NCI-H748 treated with DMSO at 0.1 percent for 48 hours (cell line): ENCODE measurements around the gene ENPP7.

Source experiments
- DNase-seq: peaks from one replicate; lab custom pipeline; 2025; lab: John Stamatoyannopoulos, UW

ENPP7 gene

DNA sequence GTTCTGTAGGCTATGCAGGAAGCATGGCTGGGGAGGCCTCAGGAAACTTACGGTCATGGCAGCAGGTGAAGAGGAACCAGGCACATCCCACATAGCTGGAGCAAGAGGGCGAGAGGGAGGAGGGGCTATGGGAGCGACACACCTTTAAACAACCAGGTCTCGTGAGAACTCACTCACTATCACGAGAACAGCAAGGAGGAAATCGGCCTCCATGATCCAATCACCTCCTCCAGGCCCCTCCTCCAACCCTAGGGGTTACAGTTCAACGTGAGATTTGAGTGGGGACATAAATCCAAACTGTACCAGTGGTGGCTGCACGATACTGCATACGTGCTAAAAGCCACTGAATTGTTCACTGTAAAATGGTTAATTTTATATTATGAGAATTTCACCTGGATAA is 26.1 kb upstream of the ENPP7 start:
- DNase-seq: no peak

DNA sequence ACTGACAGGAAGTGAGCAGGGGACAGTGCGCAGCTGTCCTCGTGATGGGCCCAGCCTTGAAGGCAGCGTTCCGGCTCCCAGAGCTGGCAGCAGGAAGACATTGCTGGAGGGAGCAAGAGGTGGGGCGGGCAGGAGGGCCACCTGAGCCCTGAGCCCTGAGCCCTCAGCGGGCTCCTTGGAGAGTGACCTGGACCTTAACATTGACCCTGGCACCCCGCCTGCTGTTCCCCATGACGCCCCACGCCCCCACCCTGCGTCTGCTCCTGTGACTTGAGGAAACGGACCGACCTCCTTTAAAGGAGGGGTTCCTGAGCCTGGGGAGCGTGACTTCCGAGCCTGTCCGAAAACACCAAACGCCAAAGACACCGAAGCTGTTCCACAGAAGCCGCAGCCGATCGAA is 25.1 kb upstream of the ENPP7 start:
- no peak for DNase-seq

DNA sequence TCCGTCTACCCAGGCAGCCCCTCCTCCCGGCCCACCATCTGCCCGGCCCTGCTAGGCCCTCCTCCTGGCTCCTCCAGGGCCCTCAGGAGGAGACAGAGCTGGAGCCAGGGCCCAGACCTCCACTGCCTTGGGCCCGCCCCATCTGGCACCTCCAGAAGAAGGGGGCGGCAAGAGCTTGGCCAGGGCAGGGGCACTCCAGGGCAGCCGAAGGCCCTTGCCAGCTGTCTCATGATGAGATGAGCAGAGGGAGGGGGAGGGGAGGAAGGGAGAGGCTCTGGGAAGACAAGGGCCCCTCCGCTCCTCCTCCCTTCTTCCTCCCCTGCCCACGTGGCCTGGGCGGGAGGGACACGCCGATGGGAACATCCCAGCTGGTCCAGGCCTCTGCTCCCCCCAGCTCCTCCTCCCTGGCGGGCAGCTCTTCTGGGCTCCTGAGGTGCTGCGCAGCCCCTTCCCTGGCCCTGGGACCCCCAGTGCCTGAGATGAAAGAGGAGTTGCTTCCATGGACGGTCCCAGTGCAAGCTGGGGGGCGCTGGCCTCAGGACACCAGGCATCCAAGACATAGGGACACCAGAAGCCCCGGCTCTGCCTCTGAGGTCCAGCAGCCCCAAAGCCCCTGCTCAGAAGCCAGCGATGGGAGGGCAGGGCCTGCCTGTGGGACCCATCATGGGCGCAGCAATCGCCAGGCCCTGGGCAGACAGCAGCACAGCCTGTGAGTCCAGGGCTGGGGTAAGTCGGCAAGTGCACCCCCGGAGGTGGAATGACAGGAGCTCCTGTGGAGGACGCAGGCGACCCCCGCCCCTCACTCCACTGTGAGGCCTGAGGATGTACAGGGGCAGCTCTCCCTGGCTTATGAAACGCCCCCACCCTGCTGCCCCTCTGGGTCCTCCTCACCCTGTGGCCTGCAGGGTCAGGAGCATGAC is 23.6 kb upstream of the ENPP7 start:
- DNase-seq: no peak

DNA sequence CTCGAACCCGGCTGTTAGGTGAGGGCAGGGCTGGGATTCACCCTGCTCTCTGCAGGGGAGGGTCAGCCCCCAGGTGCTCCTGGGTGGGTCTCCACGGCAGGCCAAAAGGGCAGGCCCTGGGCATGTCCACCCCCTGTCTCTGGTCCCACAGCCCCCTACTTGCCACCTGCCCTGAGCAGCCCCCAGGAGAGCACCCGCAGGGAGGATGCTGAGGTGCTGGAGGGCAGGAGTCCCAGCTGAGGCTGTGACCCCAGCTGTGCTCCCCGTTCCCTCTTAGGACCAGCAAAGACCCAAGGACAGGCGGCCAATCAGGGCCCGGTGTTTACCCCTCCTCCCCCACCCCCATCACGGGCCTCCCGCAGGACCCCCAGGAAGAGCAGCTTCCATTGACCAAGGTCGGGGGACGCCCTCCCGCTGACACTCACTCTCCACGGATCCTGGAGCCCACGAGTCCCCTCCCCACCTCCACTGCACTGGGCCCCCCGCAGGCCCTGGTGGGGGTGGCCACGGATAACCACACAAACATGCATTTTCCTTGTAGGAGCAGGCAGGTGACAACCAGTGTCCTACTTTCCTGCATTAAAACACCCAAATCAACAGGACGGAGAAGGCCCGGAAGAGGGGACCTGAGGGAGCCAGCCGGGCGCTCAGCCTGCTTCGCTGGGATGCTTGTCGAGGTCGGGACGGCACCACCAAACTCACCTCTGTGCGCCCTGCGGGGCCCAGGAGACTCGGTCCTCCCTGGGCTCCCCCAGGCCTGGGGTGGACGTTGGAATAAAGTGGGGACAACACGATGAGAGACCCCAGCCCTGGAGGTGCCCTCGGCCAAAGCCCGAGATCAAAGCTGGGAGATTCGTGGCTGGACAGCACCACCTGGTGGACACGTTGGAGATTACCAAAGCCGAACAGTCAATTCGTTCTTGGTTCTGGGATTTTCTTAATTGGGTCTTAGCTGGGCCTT is 22.5 kb upstream of the ENPP7 start:
- peak; percentile 15 for DNase-seq

DNA sequence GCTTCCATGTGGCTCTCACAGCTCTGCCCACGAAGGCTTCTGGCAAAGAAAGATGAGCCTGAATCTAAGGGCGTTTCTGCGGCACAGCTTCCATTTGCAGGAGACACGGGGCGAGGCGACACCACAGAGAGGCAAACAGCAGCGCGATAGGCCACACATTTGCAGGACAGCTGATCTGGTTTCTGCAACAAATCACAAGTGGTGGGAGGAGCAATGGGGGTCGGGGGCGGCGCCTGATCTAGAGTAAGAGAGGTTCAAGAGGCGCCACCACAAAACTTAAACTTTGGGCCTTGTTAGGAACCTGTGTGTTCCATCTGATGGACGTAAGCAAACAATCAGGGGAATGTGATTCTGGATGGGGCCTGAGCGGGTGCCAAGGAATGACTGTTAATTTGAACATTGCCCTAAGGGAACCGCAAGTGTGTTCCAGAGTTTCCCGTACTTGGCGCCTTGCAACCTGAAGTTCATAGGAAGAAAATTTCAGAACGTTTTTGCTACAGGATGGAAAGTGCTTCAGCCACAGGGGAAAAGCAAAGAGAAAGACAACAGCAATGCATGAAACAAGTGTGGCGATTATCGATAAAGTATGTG is 18.9 kb upstream of the ENPP7 start:
- DNase-seq: no peak

DNA sequence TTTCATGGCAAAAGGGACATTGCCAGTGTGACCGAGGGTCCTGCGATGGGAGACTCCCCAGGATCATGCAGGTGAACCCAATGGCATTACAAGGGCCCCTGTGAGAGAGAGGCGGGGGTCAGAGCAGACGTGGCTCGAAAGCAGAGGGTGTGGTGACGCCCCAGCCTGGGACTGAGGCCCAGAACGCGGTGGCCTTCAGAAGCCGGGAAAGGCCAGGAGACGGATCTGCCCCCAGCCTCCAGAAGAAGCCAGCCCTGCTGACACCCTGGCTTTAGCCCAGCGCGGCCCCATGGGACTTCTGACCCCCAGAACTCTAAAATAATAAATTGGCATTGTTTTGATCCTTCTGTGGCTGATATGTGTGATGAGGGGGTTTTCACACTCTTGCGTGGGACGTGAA is 17.4 kb upstream of the ENPP7 start:
- DNase-seq: no peak

DNA sequence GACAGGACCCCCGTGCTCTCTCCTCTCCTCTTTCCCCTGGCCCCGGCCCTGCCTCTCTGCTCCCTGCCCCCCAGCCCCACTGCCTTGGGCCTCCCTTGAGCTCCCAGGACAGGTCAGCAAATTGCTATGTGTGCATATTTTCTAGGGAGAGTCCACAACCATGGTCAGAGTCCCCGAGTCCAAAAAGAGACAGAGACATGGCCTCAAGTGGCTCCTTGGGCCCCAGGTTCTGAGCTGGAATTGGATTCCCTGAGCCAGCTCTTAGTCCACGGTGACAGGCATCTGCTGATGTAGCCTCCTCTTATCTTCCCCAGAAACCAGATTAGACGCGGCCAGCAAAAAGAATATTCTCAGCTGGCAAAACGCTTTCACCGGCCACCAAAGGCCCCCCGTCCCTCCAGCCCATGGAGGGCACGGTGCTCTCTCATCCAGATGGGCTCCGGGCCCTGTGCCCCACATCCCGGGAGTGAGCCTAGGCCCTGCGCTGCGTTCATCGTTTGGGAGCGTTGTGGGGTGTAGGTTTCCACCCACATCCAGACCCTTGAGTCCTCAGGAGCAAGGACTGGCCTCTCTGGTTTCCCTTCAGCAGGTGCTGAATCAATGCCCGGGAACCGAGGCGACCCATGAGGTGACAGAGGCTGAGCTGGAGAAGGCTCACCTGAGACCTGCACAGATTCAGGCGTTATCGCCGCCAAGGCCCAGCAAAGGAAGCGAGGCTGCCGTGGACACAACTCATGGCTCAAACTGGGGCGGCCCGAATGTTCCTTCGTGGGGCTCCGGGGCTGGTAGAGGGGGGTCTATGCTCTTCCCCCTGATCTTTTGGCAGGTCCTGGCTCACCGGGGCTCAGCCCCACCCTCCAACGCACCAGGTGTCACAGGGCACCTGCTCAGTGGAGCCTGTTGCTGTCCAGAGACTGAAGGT is 16.3 kb upstream of the ENPP7 start:
- DNase-seq: no peak

DNA sequence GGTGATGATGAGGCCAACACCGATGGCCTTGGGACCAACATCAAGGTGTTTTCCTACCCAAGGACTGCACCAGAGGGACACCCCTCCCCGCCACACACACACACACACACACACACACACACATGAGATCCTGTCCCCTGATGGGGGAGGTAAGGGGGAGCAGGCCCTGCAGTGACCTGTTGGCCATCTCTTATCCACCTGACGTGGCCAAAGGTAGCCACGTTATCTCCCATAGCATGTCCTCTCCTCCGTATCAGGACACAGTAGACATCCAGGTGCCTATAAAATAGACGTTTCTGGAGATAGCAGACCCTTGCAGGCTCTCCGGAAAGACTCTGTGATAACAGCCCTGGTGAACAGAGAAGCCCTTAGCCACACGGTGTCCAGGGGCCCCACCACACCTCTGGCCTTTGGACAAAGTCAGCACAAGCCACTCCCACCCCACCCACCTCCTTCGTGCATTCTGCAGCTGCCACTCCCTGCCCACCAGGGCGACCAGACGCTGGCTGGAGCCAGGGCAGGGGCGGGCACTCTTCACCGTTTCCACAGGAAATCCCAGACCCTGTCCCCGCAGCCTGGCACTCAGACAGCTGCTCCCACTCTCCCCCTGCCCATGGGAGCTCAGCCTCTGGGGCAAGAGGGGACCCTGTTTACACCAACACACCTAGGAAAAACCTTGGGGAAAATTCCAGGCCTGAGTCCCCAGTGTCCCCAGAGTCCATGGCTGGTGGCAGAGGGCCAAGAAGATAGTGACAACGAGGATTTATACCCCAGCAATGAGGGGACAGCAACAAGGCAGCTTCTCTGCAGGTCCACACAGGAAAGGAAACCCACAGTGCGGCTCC is 15.4 kb upstream of the ENPP7 start:
- DNase-seq: no peak

DNA sequence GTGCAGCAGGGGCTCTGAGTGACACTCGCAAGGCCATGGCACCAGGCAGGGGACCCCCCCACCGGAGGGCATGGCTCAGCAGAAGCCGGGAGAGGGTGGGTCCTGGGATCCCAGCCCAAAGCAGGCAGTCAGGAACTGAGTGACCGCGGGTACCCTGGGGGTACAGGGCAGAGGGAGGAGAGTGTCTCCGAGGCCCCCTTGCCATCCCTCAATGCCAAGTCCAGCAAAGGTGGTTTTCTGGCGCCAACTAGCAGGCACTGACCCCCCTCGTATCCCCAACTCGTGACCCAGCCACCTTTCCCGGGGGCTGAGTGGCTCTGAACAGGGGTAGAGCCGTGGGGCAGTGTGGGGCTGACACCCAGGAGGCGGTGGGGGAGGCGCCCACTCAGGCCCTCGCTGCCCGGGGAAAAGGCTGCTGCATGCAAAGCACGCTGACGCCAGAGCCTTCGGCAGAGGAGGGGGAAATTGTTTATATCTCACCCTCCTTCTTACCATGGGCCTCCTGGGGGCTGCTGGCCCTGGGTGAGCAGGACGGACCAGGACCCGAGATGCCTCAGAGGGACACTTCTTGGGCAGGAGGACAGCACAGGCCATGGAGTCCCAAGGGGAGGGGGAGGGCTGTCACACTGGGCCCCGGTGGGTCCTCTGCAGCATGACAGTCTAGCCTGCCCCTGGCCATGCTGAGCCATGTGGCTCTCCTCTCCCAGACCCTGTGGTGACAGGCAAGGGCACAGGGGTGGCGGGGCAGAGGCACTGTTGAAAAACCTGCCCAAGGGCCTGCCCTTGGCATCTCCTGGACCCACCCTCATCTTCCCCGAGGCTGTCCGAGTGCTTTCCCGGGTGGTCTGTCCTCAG is 14.6 kb upstream of the ENPP7 start:
- no peak for DNase-seq

DNA sequence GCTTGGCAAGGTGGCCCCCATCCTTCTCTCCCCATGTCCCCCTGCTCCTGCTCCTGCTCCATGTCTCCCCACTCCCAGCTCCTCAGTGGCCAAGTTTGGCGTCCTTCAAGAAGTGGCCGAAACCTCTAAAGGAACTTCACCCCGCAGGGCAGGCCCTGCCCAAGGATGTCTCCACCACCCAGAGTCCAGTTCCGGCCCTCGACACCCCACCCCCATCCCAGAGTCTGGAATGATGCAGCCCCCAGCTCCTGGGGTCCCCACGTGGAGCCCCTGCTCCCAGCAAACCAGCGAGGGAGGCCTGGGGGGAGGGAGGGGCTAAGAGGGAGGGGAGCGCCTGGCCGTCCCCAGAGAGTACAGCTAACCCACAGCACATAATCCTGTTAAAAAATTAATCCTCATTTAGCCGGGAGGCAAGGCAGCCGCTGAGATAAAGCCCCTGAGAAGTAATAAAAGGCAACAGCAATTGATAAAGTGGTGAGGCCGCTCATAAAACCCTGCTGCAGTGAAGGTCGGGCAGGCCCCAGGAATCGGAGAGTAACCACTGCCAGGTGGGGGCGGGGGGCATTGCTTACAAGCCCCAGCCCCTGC is 9.9 kb upstream of the ENPP7 start:
- DNase-seq: no peak

DNA sequence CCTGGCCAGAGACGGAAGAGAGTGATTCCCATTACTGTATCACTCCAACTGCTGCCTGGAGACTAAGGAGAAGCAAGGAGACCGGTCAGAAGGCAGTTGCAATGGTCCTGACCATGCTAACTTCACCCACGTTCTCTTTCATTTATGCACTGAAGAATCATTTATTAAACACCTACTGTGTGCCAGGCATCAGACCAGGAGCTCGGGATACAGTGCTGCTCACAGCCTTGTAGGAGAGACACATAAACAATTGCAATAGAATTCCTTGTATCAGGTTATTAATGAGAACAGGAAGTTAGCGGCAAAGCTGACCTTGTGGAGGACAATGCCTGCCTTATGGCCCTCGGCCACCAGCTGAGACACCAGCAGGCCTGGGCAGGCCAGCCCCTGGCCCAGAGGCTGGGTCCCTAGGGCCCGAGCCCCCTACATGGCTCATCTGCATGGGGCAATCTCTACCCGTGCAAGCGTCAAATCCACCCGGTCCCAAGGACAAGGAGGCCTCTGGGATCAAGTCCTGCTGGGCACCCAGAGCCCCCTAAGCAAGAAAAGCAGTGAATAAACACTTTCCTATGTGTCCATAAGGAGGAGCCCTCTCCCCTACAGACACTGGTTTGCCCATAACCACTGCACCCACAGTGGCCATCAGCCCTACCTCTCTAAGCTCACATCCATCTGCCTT is 8.6 kb upstream of the ENPP7 start:
- no peak for DNase-seq

DNA sequence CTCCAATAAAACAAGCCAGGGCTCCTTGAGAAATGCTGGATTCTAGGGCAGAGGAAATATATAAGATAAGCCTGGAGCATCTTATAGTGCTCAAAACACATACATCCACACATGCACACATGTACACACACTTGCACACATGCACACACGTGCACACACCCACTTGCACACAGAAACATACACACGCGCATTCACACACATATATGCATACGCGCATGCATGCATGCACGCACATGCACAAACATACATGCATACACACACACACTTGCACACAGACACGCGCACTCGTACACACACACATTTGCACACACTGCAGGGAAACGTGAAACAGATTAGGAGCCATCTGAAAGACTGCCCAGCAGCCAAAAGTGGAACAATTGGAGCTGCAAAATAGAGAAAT is 8.0 kb upstream of the ENPP7 start:
- DNase-seq: no peak

DNA sequence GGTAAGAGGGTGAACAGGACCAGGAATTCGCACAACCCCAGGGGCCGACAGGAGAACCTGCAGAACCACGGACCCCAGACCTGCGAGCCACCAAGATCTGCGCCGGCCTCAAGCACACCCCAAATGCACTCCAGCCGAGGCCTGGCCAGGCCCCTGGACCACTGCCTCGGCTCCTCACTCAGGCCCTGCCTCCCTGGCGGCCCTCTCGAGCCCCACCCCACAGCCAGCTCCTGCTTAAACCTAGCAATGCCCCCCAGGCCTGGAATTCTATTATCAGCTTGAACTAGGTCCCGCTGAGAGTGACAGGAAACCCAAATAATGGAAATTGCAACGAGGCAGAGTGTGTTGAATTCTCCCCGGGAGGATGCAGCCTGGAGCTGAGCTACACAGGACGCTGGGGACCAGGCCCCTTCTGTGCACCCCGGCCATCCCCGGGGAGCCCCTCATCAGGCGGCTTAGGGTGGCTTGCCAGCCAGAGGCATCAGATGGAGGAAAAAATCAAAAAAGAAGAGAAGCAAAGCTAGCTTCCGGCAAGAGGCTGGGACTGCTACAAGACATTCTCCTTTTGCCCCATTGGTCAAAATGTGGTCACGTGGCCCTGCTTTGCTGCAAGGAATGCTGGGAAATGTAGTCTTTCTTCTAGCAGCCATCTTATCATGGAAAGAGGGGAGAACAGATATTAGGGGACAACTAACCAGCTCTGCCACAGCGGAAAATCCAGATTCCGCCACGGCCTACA is 2.4 kb upstream of the ENPP7 start:
- DNase-seq: no peak

DNA sequence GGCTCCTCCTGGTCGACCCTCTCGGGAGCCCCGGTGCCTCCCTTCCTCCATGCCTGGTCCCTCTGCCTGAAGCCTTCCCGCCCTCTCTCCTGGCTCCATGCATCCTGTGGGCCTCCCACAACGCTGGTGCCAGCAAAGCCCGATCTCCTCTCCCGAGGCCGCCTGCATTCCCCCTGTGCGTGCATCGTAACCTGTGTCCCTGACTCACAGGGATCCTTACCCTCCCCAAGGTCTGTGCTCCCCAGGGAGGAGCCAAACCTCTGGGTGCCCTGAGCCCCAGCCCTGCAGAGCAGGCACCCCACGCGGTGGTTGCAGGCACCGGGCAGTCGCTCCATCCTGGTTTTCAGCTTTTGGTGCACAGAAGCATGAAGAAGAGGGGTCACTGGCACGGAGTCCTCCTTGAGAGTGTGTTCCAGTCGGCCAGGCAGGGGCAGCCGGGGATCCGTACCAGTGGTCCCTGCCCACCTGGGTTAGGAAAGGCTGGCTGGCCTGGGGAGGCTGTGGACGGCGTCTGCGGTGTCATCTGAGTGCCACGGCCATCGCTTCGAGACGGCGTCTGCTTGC is 1.8 kb upstream of the ENPP7 start:
- DNase-seq: no peak

DNA sequence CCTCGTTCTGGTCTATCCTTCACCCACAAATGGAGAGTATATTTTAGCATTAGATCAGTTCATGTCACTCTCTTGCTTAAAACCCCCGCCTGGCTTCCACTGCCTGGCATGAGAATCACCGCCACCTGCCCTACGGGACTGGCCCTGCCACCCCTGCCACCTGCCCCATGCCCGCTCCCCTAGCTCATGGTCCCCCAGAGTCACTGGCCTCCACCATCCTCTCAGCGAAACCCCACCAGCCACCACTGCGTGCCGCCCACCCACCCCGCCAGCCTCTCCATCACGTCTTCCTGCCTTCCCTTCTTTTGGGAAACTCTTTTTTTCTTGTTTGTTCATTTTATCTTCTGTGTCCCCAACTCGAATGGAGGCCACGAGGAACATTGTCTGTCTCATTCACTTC is 982 bp upstream of the ENPP7 start:
- DNase-seq: no peak

DNA sequence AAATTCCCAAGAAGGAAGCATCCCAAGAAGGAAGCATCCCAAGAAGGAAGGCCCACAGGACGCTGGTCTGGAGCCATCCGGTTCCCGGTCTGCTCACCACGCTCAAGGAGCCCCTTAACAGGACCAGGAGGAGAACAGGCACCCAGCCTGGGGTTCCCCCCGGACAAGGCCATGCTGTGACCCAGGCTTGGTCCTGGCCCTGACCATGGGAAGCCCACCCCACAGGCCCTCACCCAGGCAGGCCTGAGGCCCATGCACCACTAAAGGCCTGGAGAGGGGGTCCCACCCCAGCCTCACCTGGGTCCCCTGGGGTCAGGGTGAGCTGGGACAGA is 340 bp upstream of the ENPP7 start:
- DNase-seq: no peak

DNA sequence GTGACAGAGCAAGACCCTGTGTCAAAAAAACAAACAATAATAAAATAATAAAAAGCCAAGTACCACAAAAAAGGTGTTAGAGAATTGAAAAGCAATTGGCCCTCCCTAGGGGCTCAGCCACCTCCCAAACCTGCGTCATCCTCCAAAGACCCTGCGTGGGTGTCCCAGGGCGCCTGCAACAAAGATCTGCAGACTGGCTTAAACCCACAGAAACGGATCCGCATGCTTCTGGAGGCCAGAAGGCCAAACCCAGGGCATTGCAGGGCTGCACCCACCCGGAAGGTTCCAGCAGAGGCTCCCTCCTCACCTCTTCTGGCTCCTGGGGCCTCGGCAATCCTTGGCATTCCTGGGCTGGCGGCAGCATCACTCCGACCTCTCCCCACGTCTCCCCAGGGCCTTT is 1.5 kb downstream of the ENPP7 start:
- DNase-seq: no peak
